Activated CD4-positive, alpha-beta T cell treated with anti-CD3 and anti-CD28 coated beads, Interleukin-10, Interleukin-2, amounts not matched to agents 100 ng/mL and 50 ng/mL, durations not matched to agents 16 hours and 8 hours (primary cell): ENCODE measurements around the gene CDKAL1.

Experiments
- DNase-seq: peaks from one replicate; pipeline ENCODE4 v3.0.0-alpha.2; 2020

The CDKAL1 gene

DNA sequence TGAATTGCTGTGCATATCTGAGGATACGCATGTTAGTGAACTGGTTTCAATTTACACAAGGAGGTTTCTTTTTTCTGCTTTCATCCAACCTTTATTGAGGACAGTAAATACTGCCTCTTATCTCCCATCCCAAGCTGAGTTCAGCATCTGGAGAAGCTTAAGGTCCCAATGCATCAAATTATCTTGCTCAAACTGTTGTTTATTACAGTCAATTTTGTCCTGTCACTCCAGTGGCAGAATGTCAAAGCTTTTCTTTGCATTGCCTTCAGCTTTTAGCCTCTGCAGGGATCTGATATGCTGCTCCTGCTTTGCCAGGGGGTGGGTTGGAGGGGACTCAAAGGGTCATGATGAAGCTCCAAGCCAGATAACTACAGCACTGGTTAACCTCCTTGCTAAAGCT lies 623.9 kb downstream of the CDKAL1 start:
- no peak for DNase-seq

DNA sequence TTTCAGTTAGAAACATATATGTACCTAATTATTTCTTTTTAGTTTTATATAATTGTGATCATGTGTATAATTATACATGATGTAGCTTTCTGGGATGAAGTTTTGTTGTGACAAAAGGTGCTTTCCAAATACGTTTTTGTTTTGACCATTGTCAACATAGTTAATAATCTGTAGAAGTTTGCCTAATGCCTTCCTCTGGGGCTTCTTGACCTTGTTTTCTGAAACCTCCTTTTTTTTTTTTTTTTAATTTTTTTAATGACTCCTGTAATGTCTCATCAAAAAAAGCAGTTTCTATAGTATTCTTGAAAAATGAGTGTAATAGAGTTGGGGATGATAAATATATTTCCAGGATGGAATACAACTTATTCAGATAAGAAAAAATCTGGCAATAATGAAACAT lies 624.6 kb downstream of the CDKAL1 start:
- DNase-seq: no peak

DNA sequence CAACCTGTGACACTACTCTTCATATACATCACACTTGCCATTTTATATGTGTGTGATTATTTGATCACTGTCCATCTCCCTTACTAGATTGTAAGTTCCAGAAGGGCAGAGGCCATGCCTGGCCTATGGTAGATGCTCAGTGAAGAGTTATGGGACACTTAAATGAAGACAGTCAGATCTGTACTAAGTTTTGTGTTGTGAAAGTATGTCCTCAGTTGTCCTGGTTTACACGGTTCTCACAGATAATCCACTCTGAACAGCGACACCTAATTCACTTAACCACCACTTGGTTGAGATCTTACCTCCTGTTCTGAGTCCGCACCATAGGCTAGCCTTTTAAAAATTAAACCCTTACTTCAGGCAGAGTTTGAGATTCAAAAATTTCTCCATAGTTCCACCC lies 625.2 kb downstream of the CDKAL1 start:
- DNase-seq: no peak

DNA sequence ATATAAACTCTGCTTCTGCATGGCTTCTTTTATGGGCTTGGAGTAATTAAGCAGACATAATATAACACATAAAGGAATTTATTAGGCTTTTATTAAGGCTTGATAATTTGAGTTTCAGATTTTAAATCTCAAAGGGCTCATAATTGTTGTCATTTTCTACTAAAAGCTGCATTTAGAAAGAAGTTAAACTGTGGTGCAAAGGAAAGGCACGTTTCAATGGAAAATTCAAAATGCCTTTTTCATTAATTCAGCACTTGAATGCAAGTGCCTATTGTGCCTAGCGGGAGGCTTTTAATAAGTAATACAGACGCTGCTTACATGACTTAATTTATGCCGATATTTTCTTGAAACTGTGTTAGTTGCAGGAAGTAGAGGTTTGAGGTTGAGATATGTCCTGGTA lies 627.5 kb downstream of the CDKAL1 start:
- DNase-seq: no peak

DNA sequence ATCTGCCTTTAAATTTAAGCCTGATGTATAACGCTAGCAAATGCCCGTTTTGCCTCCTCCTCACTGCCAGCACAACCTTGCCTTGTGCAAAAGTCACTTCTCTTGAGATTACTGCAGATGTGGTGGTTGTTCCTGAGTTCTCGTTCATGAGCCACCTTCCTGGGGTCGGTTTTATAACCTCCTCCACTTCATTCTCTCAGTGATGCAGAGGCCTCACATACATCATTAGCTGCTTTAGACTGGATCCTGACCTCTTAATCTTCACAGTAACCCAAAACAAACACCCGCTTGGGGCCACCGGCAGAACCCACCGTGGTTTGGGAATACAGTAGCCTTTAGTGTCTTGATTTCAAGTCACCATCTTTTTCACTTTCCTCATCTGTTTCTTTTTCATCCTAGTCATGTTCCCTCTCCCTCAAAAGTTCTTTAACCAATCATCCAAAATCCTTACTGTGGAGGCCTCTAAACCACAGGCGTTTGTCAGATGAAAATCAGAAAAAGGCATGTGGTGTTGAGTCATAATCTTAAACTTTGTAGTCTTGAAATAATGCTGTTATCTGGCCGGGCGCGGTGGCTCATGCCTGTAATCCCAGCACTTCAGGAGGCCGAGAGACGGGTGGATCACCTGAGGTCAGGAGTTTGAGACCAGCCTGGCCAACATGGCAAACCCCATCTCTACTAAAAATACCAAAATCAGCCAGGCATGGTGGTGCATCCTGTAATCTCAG lies 629.0 kb downstream of the CDKAL1 start:
- DNase-seq: peak; percentile 14

DNA sequence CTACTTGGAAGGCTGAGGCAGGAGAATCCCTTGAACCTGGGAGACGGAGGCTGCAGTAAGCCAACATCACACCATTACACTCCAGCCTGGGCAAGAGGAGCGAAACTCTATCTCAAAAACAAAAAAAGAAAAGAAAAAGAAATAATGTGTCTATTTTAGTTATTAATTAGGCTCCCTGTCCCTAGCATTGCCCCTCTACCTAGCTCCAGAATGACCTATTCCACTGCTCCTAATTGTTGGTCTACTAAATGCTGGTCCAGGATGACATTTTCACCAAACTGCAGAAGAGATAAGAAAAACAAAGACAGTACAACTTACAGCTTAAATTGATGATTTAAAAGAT lies 629.6 kb downstream of the CDKAL1 start:
- no peak for DNase-seq

DNA sequence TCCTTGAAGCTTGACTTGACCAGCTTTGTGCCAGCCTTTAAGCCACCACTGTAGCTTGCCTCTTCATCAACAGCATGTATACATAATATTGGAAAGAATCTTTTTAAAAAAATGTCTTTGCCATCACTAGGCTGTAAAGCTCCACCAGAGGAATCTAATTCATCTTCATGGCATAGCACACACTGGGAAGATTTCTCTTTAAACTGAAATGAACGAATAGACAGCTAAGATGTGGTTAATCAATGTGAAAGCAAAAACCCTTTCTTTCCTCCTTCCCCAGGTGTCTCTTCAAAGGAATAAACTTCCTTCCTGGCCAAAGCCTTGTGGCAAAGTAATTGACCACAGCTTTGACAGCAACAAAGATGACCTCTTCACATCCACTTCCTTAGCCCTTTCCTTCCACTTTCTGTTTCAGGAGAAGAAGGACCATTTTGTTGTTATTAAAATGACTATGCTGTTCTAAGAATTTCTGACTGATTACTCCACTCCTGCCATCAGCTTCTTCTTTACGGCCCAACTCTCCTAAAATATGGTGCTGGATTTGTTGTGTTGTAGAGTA lies 630.6 kb downstream of the CDKAL1 start:
- DNase-seq: peak; percentile 56

DNA sequence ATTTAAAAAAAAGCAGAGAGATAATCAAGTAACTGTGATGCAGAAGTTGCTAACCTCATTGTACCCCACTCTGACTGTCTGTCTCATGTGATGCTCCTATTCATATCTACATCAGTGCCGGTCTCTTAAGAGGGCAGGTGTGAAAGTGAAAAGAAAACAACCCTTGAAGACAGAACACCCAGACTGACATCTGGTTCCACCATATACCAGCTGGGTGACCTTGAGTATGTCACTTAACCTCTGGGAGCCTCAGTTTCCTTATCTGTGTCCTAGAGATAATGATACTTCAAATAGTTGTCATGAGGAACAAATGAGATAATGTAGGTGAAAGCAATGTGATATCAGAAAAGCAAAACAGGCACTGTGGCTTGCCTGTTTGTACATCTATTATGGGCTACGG lies 632.5 kb downstream of the CDKAL1 start:
- DNase-seq: no peak

DNA sequence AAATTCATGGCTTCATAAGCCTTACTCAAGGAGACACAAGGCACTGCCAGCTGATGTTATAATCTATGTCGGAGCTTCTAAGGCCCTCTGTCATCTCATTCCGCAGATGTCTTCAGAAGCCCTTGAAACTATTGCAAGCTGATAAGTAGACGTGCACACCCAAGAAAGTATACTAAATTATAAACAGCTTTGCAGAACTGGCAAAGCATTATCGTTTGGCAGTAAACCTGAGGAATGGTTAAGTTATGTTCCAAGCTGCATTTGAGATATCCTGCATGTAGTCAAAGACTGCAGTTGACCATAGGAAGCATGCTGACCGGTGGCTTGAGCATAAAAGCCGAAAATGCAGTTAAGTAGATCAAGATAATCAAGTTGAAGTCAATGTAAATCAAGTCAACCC lies 633.5 kb downstream of the CDKAL1 start:
- no peak for DNase-seq

DNA sequence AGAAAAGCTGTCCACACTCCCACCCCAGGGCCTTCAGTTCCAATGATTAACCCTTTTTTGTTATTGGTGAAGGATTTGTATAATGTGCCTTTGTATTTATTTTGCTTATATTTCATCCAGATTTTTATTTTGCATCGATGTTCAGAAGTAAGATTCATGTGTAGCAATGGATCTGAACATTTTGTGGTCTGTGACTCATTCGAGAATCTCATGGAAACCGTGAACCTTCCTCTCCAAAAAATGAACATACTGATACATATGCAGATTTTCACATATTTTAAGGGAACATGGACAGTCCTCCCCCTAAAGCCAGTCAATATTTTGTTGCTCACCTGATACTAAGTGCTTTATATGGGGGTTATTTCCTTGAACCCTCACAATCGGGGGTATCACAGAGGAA lies 637.5 kb downstream of the CDKAL1 start:
- DNase-seq: no peak

DNA sequence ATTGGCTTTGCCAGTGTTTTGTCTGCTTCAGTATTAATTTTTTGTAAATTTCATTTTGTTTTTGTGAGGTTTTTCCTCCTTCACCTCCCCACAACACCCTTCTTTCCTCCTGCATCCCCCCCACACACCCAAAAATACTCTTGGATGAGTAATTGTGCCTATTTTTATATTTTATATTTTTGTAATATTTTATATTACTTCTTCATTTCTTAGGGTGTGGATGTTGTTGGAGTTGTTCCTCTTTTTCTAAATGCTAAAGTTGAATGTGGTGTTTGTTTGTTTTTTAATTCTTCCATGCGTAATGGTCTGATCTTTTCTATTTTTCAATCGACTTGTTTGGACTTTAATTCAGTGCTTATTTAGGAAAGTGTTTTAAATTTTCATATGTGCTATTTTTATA lies 638.8 kb downstream of the CDKAL1 start:
- DNase-seq: no peak

DNA sequence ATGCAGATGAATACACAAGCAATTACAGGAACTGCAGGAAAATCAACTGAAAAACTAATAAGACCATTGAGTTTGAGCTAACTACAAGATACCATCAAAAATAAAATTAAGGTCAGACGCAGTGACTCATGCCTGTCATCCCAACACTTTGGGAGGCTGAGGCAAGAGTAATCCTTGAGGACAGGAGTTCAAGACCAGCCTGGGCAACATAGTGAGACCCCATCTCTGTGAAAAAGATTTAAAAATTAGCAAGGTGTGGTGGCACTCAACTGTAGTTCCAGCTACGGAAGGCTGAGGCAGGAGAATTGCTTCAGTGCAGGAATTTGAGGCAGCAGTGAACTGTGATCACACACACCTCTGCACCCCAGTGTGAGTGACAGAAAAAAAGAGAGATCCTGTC lies 639.4 kb downstream of the CDKAL1 start:
- no peak for DNase-seq

DNA sequence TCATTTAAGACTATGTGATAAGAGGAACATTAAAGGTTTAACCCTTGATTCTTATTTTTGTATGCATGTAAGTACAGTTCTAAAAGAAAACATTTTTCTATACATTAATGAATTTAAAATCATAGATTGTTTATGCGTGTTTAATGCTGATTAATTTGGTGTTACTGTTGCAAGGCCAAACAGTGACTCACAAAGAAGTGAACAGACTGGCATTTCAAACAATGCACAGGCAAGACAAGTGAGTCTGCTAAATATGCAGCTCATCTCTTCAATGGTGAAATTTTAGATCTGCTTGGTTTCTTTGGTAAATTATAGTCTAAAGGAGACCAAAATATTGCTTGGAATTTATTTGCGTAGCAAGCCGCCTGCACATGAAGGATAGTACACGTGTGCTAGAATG lies 641.9 kb downstream of the CDKAL1 start:
- no peak for DNase-seq

DNA sequence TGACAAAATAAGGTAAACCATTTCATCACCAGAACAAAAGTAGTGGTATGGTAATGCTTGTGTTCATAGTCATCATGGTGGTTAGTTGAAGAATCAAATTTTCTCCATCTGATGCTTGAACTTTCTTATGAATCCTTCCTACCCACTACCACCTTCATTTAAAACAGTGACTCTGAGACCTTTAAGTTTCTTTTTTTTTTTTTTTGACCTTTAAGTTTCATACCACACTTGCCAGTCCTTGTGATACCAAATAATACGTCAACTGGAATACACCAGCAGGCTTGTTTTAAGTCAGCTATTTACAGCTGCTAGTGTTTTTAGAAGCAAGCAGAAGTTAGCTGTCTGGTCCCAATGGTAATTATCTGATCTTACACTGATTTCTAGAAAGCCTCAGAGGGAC lies 645.9 kb downstream of the CDKAL1 start:
- peak; percentile 58 for DNase-seq

DNA sequence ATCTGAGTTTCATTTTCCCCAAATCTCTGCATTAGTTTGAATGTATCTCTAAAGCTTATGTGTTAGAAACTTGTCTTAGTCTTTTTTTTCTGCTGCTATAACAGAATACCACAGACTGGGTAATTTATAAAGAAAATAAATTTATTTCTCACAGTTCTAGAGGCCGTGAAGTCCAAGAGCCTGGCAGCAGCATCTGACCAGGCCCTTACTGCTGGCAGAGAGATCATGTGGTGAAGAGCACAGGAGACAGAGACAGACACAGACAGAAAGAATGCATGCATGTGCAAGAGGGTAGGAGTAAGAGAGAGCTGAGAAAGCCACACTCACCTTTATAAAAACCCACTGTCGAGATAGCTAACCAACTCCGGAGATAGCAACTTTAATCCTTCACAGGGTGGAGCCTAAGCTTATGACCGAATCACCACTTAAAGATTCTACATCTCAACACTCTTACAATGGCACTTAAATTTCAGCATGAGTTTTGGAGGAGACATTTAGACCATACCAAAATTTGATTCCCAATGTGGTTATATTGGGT lies 646.6 kb downstream of the CDKAL1 start:
- DNase-seq: no peak

DNA sequence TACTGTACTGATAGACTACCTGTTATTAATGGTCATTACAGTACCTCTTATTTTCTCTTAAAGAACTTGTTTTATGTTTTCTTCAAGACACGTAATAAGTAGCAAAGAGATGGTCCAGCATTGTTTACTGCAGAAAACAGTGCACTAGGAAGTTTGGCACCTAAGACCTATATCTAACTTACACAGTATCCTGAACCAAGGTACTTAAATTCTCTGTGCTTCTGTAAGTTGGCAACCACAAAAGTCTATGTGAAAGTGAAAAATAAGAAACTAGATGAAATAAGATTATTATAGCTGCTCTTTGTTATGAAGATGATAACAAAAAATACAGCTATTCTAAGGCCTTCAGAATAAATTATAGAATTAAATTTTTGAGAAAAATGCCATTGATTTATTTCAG lies 647.6 kb downstream of the CDKAL1 start:
- DNase-seq: no peak

DNA sequence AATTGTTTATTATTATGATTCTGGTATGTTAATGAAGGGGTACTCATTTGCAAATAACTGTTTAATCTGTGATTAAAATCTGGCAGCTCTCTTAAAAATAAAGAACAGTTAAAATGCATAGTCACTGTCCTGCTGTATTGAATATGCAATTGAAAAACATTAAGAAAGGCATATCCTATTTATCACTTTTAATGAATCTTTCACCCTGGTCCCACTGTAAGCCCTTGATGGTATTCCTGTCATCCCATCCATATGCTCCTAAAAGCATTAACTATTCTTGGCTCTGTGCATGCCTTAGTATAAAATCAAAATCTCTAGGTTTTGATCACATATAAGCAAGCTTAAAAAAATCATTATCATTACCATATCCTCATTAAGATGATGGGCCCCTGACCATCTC lies 648.3 kb downstream of the CDKAL1 start:
- no peak for DNase-seq

DNA sequence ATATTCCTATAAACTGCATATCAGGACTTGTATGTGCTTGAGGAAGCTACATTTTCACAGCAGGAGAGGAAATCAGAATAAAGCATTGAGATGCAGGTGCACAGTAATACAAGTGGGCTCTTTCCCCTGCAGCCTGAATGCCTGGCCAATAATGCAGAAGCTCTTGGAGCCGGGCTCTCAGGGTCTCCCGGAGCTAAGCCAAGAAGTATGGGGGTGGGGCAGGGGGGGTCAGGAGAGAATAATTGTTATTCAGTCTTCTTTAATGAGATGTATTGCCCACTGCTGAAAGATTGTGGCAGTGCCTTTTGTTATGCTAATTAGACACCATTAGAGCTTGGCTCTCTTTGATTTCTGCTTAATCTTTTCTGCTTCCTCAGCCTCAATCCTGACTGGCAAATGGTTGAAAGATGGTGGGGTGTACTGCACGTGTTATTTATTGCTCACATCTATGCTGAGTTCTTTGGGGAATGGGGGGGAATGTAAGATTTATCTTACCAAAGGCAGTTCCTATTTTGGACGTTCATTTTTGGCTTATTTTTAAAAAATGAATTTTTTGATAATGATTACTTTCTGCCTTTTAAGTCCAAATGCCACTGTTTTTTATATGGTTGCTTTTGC lies 651.7 kb downstream of the CDKAL1 start:
- DNase-seq: no peak

DNA sequence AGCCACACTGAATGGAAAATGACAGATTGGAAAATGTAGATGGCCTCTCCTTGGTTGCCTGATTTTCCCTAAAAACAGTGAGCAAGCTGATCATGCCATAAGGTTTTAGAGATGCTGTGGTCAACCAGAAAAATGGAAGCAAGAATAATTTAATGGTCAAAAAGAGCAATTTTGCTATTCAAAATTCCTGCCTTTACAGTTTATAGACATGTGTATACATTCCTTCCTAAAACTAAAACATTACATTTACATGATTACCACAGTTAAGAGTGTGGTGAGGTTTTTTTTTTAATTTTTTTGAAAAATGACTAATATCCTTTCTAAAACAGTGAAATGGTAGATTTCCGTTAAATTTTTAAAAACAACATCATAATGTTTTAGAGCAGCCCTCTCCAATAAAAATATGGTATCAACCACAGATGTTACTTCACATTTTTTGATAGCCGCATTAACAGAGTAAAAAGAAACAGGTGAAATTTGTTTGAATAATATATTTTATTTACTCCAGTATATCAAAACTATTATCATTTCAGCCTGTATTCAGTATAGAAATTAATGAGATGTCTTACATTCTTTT lies 652.3 kb downstream of the CDKAL1 start:
- DNase-seq: no peak

DNA sequence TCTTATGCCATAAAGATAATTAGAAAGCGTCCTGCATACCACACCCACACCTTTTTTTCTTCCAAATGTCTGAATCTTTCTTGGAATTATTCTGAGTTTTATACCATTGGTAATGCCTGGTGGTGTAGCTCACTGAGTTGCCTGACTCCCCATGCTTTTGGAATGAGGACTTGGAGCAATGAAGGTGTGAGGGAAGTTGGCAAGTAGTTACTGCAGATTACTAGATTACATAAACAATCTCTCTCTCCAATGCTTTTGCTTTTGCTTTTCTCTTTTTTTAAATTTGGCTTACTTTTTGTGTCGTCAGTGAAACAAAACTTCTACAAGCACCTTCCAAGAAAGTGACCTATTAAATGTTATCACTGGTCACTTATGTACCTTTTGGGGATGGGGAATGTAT lies 653.2 kb downstream of the CDKAL1 start:
- no peak for DNase-seq

DNA sequence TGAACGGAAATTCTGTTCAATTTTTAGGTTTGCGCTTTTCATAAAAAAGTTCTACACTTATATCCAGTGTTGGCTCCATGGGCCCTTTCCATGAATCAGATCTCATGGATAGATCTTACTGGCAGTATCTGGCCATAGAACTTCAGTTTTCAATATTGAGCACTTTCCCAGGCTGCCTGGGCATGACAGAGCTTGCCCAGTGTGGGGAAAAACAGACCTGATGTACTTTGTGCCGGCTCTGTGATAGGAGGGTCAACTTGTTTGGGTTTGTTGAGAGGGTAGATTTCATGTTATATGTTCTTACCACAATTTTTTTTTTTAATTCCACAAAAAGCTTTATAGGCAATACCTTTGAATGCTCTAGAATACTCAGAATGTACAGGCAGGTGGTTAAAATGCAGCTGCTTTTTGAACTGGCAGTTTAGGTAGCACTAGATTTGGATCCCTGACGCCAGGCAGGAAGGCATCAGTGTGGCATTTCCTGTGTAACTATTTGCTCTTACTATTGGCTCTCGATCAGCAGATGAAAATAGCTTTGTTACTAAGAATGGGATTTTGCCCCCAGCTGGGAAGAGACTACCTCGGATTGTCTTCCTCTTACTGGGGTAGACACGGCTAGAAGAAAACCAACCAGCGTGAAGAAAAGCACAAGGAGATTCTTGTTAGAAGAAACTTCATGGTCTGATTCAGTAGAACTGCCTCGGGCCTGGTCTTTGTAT lies 654.4 kb downstream of the CDKAL1 start:
- peak; percentile 6 for DNase-seq

DNA sequence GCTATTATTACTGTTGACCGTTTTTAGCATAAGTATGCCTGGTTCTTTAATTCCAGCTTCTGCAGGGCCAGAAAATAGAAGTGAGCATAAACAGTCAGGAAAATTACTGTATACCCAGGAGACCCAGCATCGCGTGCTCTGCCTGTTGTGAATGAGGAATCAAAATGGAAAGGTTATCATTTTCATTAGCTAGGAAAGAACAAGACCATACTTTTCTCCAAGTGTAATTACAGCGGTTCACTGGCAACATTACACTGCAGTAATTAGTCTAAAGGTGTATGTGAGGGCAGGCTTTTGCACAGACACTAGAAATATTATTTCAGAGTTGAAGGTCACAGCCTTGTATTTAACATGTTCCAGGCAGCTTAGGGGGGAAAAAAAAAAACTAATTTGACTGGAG lies 655.5 kb downstream of the CDKAL1 start:
- DNase-seq: no peak

DNA sequence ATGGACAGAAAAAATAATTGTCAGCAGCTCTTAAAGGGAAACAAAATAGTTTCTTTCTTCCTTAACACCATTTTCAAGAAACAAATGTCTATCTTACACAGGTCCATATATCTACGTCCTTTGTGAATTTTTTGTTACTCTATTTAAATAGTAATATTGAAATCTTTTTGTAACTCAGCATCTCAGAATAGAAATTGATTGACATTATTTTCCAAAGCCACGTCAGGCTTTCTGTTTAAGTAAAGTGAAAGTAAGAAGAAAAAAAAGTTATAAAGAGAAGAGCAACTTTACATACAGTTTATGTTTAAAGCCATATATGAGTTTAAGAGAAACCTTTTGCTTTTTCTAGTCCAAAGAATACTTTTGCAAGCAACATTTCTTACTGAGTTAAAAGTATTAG lies 656.4 kb downstream of the CDKAL1 start:
- peak; percentile 44 for DNase-seq
